Natural killer cell (primary cell): Measurements from ENCODE around the gene CCNJL. TPM values are rescaled to one million over a fixed set of nuclear protein-coding genes. Genes with fewer than 3 reads are reported as not detected.
A peak's percentile ranks its signal among the peaks of the same experiment; 100 is the strongest.
"Not testable (repeated sequence)": the region's sequence is repeated elsewhere in the genome, so short reads cannot be mapped to it uniquely, and the experiment has no call there.

Source experiments
- ATAC-seq, 3 donors: fragments of 150-1000 bp in 2 of 3; fragments of 200-7000 bp in 1 of 3; cut with Tn5 transposase; 1 replicate in 1 of 3; 2 replicates in 2 of 3; pipeline ENCODE4 v1.10.0; 2021; ENCODE audit warnings: mild to moderate bottlenecking in 2 of 3, moderate library complexity in 2 of 3
- DNase-seq, 2 donors: peaks; one replicate each; pipeline versions ENCODE4 v3.0.0 to v3.0.0-alpha.2; 2013 to 2021; ENCODE audit warnings: mixed read lengths in 1 of 2
- H3K27ac ChIP-seq: one replicate; pipeline ENCODE4 v1.5.1; 2013; ENCODE audit warnings: mild to moderate bottlenecking, low read length
- H3K27me3 ChIP-seq: one replicate; pipeline ENCODE4 v1.6.1; 2013; ENCODE audit warnings: low read length; ENCODE audit not compliant: control insufficient read depth, insufficient read depth
- H3K36me3 ChIP-seq: one replicate; pipeline ENCODE4 v1.6.1; 2013; ENCODE audit warnings: low read length; ENCODE audit not compliant: control insufficient read depth, insufficient read depth
- H3K4me1 ChIP-seq: one replicate; pipeline ENCODE4 v1.6.1; 2013; ENCODE audit warnings: low read length; ENCODE audit not compliant: control insufficient read depth, insufficient read depth
- H3K4me3 ChIP-seq: one replicate; pipeline ENCODE4 v1.5.1; 2013; ENCODE audit warnings: low read length
- H3K9me3 ChIP-seq: one replicate; pipeline ENCODE4 v1.6.1; 2013; ENCODE audit warnings: low read length; ENCODE audit not compliant: control insufficient read depth, insufficient read depth
- H3K27ac Mint-ChIP-seq, 2 donors: one replicate each; pipeline ENCODE4 v1.8.0; 2022; ENCODE audit warnings: mild to moderate bottlenecking in 2 of 2, mixed read lengths in 2 of 2, moderate library complexity in 1 of 2
- H3K27me3 Mint-ChIP-seq, 2 donors: one replicate each; pipeline ENCODE4 v1.8.0; 2022; ENCODE audit warnings: low read depth in 2 of 2, mixed read lengths in 2 of 2
- H3K36me3 Mint-ChIP-seq: one replicate; pipeline ENCODE4 v1.8.0; 2022; ENCODE audit warnings: mixed read lengths
- H3K4me1 Mint-ChIP-seq, 2 donors: one replicate each; pipeline ENCODE4 v1.8.0; 2022; ENCODE audit warnings: mixed read lengths in 2 of 2
- H3K4me3 Mint-ChIP-seq: one replicate; pipeline ENCODE4 v1.8.0; 2022; ENCODE audit warnings: mild to moderate bottlenecking, moderate library complexity, mixed read lengths
- H3K9me3 Mint-ChIP-seq, 2 donors: one replicate each; pipeline ENCODE4 v1.8.0; 2022; ENCODE audit warnings: mixed read lengths in 2 of 2
- WGBS: methylation state at CpG from one replicate; pipeline ENCODE4 v1.1.7; 2013; ENCODE audit warnings: missing lambda C conversion rate; ENCODE audit not compliant: insufficient coverage; 5-methylcytosine and 5-hydroxymethylcytosine counted together
- intact Hi-C: fragments of 100-400 bp; cut with micrococcal nuclease; formaldehyde crosslinking; loops from one replicate; pipeline ENCODE4 v1.14.2; 2022
- total RNA-seq, 4 donors: library from RNA; stranded (reverse); fragments of 120-200 nt in 1 of 4; gene quantifications; one replicate each; pipeline versions ENCODE4 v1.2.3 to v1.2.4, GENCODE V29; 2013 to 2022
- TF ChIP-seq, protein P1 (sequence below): fragments of 200-600 bp; IDR thresholded peaks from one replicate; pipeline ENCODE4 v1.8.0; 2022; ENCODE audit warnings: antibody characterized with exemption

The CCNJL gene
- total RNA-seq, 3 donors from 2014 or later (not counting 1 experiment from before 2014, with no cell fraction given) = 19.9 to 32.1 (median 20.7) TPM

DNA sequence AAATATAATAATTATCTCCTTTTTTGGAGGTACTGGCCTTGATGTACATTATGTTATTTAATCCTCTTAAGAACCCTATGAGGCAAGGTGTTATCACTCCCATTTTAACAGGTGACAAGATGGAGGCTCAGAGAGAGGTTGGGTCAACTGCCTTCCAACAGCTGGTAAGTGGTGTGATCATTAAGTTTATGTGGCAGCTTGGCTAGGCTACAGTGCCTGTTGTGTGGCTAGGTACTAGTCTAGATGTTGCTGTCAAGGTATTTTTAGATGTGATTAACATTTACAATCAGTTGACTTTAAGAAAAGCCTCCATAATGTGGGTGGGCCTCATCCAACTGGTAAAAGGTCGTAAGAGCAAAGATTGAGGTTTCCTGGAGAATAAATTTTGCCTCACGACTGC, 61.5 kb downstream of the CCNJL start:
- Histone ChIP-seq H3K36me3 (peaks cover 33% of the 10 kb centered on the region), H3K4me3 (no peak overlapping the region), H3K27me3 (no peaks in the 10 kb centered on the region), H3K4me1 (no peaks in the 10 kb centered on the region), H3K9me3 (no peaks in the 10 kb centered on the region), H3K27ac (no peak overlapping the region)
- peaks cover 9% of the 10 kb centered on the region for H3K36me3 Mint-ChIP-seq
- no peak for DNase-seq
- H3K4me3 Mint-ChIP-seq = no peak overlapping the region
- no peaks in the 10 kb centered on the region for H3K9me3 Mint-ChIP-seq
- 64% methylated on average over 2 of the region's 2 CpGs for WGBS
- H3K27me3 Mint-ChIP-seq = no peaks in the 10 kb centered on the region
- peak overlapping the region; percentile 2 to 45 for H3K27ac Mint-ChIP-seq
- ATAC-seq = no peak
- TF ChIP-seq, protein P1, sequence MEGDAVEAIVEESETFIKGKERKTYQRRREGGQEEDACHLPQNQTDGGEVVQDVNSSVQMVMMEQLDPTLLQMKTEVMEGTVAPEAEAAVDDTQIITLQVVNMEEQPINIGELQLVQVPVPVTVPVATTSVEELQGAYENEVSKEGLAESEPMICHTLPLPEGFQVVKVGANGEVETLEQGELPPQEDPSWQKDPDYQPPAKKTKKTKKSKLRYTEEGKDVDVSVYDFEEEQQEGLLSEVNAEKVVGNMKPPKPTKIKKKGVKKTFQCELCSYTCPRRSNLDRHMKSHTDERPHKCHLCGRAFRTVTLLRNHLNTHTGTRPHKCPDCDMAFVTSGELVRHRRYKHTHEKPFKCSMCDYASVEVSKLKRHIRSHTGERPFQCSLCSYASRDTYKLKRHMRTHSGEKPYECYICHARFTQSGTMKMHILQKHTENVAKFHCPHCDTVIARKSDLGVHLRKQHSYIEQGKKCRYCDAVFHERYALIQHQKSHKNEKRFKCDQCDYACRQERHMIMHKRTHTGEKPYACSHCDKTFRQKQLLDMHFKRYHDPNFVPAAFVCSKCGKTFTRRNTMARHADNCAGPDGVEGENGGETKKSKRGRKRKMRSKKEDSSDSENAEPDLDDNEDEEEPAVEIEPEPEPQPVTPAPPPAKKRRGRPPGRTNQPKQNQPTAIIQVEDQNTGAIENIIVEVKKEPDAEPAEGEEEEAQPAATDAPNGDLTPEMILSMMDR = no peak
- H3K4me1 Mint-ChIP-seq = no peaks in the 10 kb centered on the region
- intact Hi-C loops = no loop called here

DNA sequence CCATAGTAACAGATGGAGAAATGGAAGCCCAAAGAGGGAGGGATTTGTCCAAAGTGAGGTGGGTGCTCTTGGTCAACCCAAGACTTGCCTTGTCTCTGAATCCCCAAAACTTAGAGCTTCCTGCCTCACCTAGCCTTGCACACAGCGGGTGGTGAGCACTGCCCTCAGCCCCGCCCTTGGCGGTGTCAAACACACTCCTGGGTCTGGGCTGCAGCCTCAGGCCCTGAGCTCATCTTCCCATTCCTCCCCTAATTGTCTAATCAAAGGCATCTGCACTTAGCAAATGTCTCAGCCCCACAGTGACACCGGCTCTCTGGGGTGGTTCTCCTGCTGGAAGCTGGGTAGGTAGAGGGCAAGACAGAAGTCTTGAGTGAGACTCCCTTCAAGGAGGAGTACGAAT, 62.1 kb downstream of the CCNJL start:
- H3K27ac Mint-ChIP-seq = peak overlapping the region; percentile 29 to 45
- intact Hi-C loops = no loop called here
- no peaks in the 10 kb centered on the region for H3K9me3 Mint-ChIP-seq
- Histone ChIP-seq H3K4me1 (no peaks in the 10 kb centered on the region), H3K27me3 (no peaks in the 10 kb centered on the region), H3K27ac (no peak overlapping the region), H3K4me3 (no peak overlapping the region), H3K36me3 (peaks cover 30% of the 10 kb centered on the region), H3K9me3 (no peaks in the 10 kb centered on the region)
- H3K4me3 Mint-ChIP-seq = no peak overlapping the region
- no peaks in the 10 kb centered on the region for H3K27me3 Mint-ChIP-seq
- TF ChIP-seq, protein P1 = no peak
- no peak for ATAC-seq
- WGBS = 91% methylated on average over 4 of the region's 5 CpGs
- H3K36me3 Mint-ChIP-seq = peaks cover 9% of the 10 kb centered on the region
- no peak for DNase-seq
- no peaks in the 10 kb centered on the region for H3K4me1 Mint-ChIP-seq

DNA sequence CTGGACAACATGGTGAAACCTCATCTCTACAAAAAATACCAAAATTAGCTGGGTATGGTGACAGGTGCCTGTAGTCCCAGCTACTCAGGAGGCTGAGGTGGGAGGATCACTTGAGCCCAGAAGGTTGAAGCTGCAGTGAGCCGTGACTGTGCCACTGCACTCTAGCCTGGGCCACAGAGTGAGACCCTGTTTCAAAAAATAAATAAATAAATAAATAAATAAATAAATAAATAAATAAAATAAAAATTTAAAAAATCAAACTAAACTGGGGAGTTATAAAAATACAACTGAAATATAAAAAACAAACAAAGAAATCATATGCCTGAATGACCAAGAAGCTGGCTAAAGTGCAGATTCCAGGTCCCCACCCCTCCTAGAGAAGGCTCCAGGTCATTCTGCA, 62.8 kb downstream of the CCNJL start:
- H3K27ac Mint-ChIP-seq = peak overlapping the region in 1 of 2 donors; percentile 29
- H3K9me3 Mint-ChIP-seq = not testable (repeated sequence)

DNA sequence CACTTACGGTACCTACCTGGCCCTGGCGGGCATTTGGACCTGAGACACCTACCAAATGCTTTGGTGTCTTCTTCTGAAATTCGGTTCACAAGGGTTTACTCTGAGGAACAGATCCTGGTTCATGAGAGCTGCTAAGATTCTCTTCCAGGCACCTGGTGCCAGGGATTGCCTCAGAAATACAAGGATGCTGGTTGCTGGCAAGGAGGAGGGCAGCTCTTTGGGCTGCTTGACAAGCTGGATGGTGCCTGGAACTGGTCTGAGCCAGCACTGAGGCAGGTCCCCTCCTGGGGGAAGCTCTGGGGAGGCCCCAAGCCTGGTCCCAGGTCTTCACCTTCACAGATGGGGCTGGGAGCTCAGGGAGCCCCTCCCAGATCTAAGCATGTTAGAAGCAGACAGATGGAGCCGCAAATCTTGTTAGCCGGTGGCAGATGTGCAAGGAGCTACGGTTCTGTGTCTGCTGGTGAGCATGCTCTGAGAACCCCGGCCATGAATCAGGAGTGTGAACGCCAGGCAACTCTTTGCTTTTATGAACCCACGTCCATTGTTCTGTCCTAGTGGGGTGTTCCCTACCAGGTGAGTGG, 66.8 kb downstream of the CCNJL start:
- H3K27me3 Mint-ChIP-seq = no peaks in the 10 kb centered on the region
- ATAC-seq (no peak), DNase-seq (no peak)
- H3K36me3 Mint-ChIP-seq = no peaks in the 10 kb centered on the region
- no peak overlapping the region for H3K4me3 ChIP-seq
- H3K27ac ChIP-seq = no peak overlapping the region
- no peaks in the 10 kb centered on the region for H3K4me1 ChIP-seq
- 91% methylated on average over 9 of the region's 9 CpGs for WGBS
- TF ChIP-seq, protein P1 = no peak
- intact Hi-C loops = no loop called here
- no peak overlapping the region for H3K4me3 Mint-ChIP-seq
- no peaks in the 10 kb centered on the region for H3K27me3 ChIP-seq
- H3K9me3 Mint-ChIP-seq = no peaks in the 10 kb centered on the region
- H3K27ac Mint-ChIP-seq = no peak overlapping the region
- H3K9me3 ChIP-seq = no peaks in the 10 kb centered on the region
- H3K36me3 ChIP-seq = no peaks in the 10 kb centered on the region
- H3K4me1 Mint-ChIP-seq = no peaks in the 10 kb centered on the region

More for the DNA sequence above, 62.8 kb downstream of the CCNJL start:
- H3K27ac ChIP-seq, H3K4me3 Mint-ChIP-seq, H3K4me1 Mint-ChIP-seq, DNase-seq, intact Hi-C loops, H3K4me1 ChIP-seq, H3K9me3 ChIP-seq, H3K27me3 Mint-ChIP-seq, H3K4me3 ChIP-seq, ATAC-seq, H3K36me3 Mint-ChIP-seq, H3K27me3 ChIP-seq: not testable (repeated sequence)
- peaks cover 25% of the 10 kb centered on the region for H3K36me3 ChIP-seq
- no CpG with 5 or more reads among the region's 1 CpG for WGBS
